Skin epidermis (tissue), 12 donors: Measurements from ENCODE around the gene MAB21L3.

ENCODE experiments used
- H3K27ac ChIP-seq, 21 experiments: fragments of 200-600 bp; sonication (generic) in 11 of 21; one replicate each; pipeline ENCODE4 v1.5.0; 2020; ENCODE audit warnings: mild to moderate bottlenecking in 3 of 21, inconsistent platforms in 2 of 21, moderate library complexity in 2 of 21
- H3K4me3 ChIP-seq, 7 experiments: fragments of 200-600 bp; sonication (generic) in 2 of 7; one replicate each; pipeline ENCODE4 v1.5.0; 2020; ENCODE audit warnings: inconsistent platforms in 2 of 7, mild to moderate bottlenecking in 2 of 7, moderate library complexity in 1 of 7

The MAB21L3 gene

GRCh38 chr1:116182019-116182714, 71.0 kb downstream of the MAB21L3 start:
- H3K27ac ChIP-seq = peak overlapping the region in 1 of 21 experiments; percentile 6
- no peak overlapping the region for H3K4me3 ChIP-seq
